ENCODE measurements around the gene LAMB2.

LAMB2 gene

GRCh38 chr3:49076116-49076515, 56.7 kb downstream of the LAMB2 start:
- TF ChIP-seq, protein P1, sequence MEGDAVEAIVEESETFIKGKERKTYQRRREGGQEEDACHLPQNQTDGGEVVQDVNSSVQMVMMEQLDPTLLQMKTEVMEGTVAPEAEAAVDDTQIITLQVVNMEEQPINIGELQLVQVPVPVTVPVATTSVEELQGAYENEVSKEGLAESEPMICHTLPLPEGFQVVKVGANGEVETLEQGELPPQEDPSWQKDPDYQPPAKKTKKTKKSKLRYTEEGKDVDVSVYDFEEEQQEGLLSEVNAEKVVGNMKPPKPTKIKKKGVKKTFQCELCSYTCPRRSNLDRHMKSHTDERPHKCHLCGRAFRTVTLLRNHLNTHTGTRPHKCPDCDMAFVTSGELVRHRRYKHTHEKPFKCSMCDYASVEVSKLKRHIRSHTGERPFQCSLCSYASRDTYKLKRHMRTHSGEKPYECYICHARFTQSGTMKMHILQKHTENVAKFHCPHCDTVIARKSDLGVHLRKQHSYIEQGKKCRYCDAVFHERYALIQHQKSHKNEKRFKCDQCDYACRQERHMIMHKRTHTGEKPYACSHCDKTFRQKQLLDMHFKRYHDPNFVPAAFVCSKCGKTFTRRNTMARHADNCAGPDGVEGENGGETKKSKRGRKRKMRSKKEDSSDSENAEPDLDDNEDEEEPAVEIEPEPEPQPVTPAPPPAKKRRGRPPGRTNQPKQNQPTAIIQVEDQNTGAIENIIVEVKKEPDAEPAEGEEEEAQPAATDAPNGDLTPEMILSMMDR (IDR thresholded peaks at IDR 0.05; ENCODE audit: insufficient read depth, low read length, poor library complexity, severe bottlenecking) = no peak
- no peak overlapping the region for H3K4me3 ChIP-seq (replicated peaks; ENCODE audit: low read depth, low read length)
- H3K36me3 ChIP-seq (ENCODE audit: control insufficient read depth, insufficient read depth, low read length) = peaks cover 23% of the 10 kb centered on the region
- no peaks in the 10 kb centered on the region for H3K27me3 ChIP-seq (replicated peaks; ENCODE audit: control insufficient read depth, insufficient read depth, low read length)
- DNase-seq (ENCODE audit: extremely low read depth, insufficient read length) = no peak
